Esophagus squamous epithelium (tissue), 5 donors: Measurements from ENCODE around the gene ABCB1. TPM values are rescaled to one million over a fixed set of nuclear protein-coding genes. Genes with fewer than 3 reads are reported as not detected.

Experiments used
- DNase-seq: peaks from one replicate; lab custom pipeline; 2025; lab: John Stamatoyannopoulos, UW
- H3K27ac ChIP-seq, 4 donors: fragments of 200-600 bp; sonication (generic); one replicate each; pipeline ENCODE4 v1.5.1; 2016 to 2019; ENCODE audit warnings: mild to moderate bottlenecking in 1 of 4
- H3K27me3 ChIP-seq, 4 donors: fragments of 200-600 bp; sonication (generic); 1 replicate in 3 of 4; 2 replicates in 1 of 4; pipeline versions ENCODE4 v1.5.1 to v1.6.0; 2017 to 2021; ENCODE audit warnings: antibody characterized with exemption in 1 of 4
- H3K36me3 ChIP-seq, 3 donors: fragments of 200-600 bp; sonication (generic); one replicate each; pipeline ENCODE4 v1.5.1; 2016 to 2019
- H3K4me1 ChIP-seq, 3 donors: fragments of 200-600 bp; sonication (generic); one replicate each; pipeline ENCODE4 v1.5.1; 2017 to 2019
- H3K4me3 ChIP-seq, 4 donors: fragments of 200-600 bp; sonication (generic); 1 replicate in 3 of 4; 2 replicates in 1 of 4; pipeline ENCODE4 v1.5.1; 2016 to 2019; ENCODE audit warnings: mild to moderate bottlenecking in 2 of 4, moderate library complexity in 1 of 4
- H3K9me3 ChIP-seq, 3 donors: fragments of 200-600 bp; sonication (generic); one replicate each; pipeline ENCODE4 v1.5.1; 2016 to 2019
- CTCF ChIP-seq, 6 experiments: fragments of 450-650 bp in 4 of 6; fragments of 200-600 bp in 2 of 6; sonication (generic) in 2 of 6; IDR thresholded peaks; one replicate each; pipeline ENCODE4 v1.5.1; 2016 to 2019; ENCODE audit warnings: antibody characterized with exemption in 6 of 6, mild to moderate bottlenecking in 4 of 6, moderate library complexity in 4 of 6
- POLR2A ChIP-seq, 4 donors: fragments of 450-650 bp; IDR thresholded peaks; one replicate each; pipeline ENCODE4 v1.6.1; 2017; ENCODE audit warnings: antibody characterized with exemption in 4 of 4, mild to moderate bottlenecking in 4 of 4, moderate library complexity in 3 of 4
- WGBS, 2 donors: methylation state at CpG; one replicate each; pipeline ENCODE4 v1.1.5; 2018; 5-methylcytosine and 5-hydroxymethylcytosine counted together
- intact Hi-C: fragments of 100-400 bp; cut with DNase I; formaldehyde crosslinking; loops from one replicate; pipeline ENCODE4 v1.15.0; 2022
- total RNA-seq, 4 donors: library from RNA; depleted of rRNA; stranded (reverse); fragments of >200 nt; gene quantifications; one replicate each; pipeline ENCODE4 v1.1.0, GENCODE V29; 2016
- donor health status: DM: yes; HTN: yes; CAD: no.

ABCB1 gene
- total RNA-seq, 4 donors from 2014 or later = 0.91 to 15.4 (median 3.1) TPM

- WGBS, 2 donors = 71 to 86% methylated on average over 2 of the region's 2 CpGs
- Histone ChIP-seq H3K27me3 (no peaks in the 10 kb centered on the region), H3K4me3 (no peak overlapping the region), H3K9me3 (no peaks in the 10 kb centered on the region), H3K4me1 (no peaks in the 10 kb centered on the region), H3K36me3 (no peaks in the 10 kb centered on the region), H3K27ac (no peak overlapping the region)
- no peak for DNase-seq
- no peak for TF ChIP-seq POLR2A (IDR thresholded peaks at IDR 0.05)
- TF ChIP-seq CTCF (IDR thresholded peaks at IDR 0.05) = no peak
- intact Hi-C loops = no loop called here
These were observed 72.0 kb downstream of the ABCB1 start for GRCh38 chr7:87528730-87529129.

GRCh38 chr7:87518735-87519134 lies 81.9 kb downstream of the ABCB1 start:
- H3K36me3 ChIP-seq = no peaks in the 10 kb centered on the region
- no peak overlapping the region for H3K27ac ChIP-seq
- WGBS, 2 donors = 67 to 68% methylated on average over 2 of the region's 2 CpGs
- TF ChIP-seq POLR2A (IDR thresholded peaks at IDR 0.05) (no peak), CTCF (IDR thresholded peaks at IDR 0.05) (no peak)
- no peak overlapping the region for H3K4me3 ChIP-seq
- no peaks in the 10 kb centered on the region for H3K9me3 ChIP-seq
- intact Hi-C loops = no loop called here
- no peaks in the 10 kb centered on the region for H3K4me1 ChIP-seq
- no peak for DNase-seq
- no peaks in the 10 kb centered on the region for H3K27me3 ChIP-seq

GRCh38 chr7:87517891-87518290 lies 82.8 kb downstream of the ABCB1 start:
- no peaks in the 10 kb centered on the region for H3K4me1 ChIP-seq
- no peak for DNase-seq
- H3K36me3 ChIP-seq = no peaks in the 10 kb centered on the region
- TF ChIP-seq CTCF (IDR thresholded peaks at IDR 0.05) (no peak), POLR2A (IDR thresholded peaks at IDR 0.05) (no peak)
- no peaks in the 10 kb centered on the region for H3K27me3 ChIP-seq
- H3K9me3 ChIP-seq = no peaks in the 10 kb centered on the region
- WGBS, 2 donors = 52 to 77% methylated on average over 3 of the region's 3 CpGs
- H3K4me3 ChIP-seq = no peak overlapping the region
- intact Hi-C loops = no loop called here
- H3K27ac ChIP-seq = no peak overlapping the region

GRCh38 chr7:87517136-87517815 lies 83.4 kb downstream of the ABCB1 start:
- DNase-seq = no peak
- H3K27me3 ChIP-seq = no peaks in the 10 kb centered on the region
- H3K9me3 ChIP-seq = no peaks in the 10 kb centered on the region
- H3K27ac ChIP-seq = no peak overlapping the region
- H3K4me3 ChIP-seq = no peak overlapping the region
- no peak for TF ChIP-seq CTCF (IDR thresholded peaks at IDR 0.05)
- TF ChIP-seq POLR2A (IDR thresholded peaks at IDR 0.05) = no peak
- intact Hi-C loops = no loop called here
- no peaks in the 10 kb centered on the region for H3K4me1 ChIP-seq
- H3K36me3 ChIP-seq = no peaks in the 10 kb centered on the region
- 56 to 68% methylated on average over 3 of the region's 3 CpGs for WGBS, 2 donors

GRCh38 chr7:87513735-87514335 lies 86.8 kb downstream of the ABCB1 start:
- TF ChIP-seq POLR2A (IDR thresholded peaks at IDR 0.05) (no peak), CTCF (IDR thresholded peaks at IDR 0.05) (no peak)
- H3K9me3 ChIP-seq = no peaks in the 10 kb centered on the region
- no peak overlapping the region for H3K4me3 ChIP-seq
- H3K4me1 ChIP-seq = no peaks in the 10 kb centered on the region
- H3K27ac ChIP-seq = no peak overlapping the region
- H3K27me3 ChIP-seq = no peaks in the 10 kb centered on the region
- WGBS, 2 donors = 81 to 88% methylated on average over 5 of the region's 5 CpGs
- DNase-seq = no peak
- no peaks in the 10 kb centered on the region for H3K36me3 ChIP-seq
- intact Hi-C loops = no loop called here
